Amniotic stem cell (primary cell): Measurements from ENCODE around the gene CLCNKB.
"Not testable (repeated sequence)": the region's sequence is repeated elsewhere in the genome, so short reads cannot be mapped to it uniquely, and the experiment has no call there.

Experiments used
- DNase-seq: peaks from one replicate; lab custom pipeline; 2025; lab: John Stamatoyannopoulos, UW

CLCNKB gene

DNA sequence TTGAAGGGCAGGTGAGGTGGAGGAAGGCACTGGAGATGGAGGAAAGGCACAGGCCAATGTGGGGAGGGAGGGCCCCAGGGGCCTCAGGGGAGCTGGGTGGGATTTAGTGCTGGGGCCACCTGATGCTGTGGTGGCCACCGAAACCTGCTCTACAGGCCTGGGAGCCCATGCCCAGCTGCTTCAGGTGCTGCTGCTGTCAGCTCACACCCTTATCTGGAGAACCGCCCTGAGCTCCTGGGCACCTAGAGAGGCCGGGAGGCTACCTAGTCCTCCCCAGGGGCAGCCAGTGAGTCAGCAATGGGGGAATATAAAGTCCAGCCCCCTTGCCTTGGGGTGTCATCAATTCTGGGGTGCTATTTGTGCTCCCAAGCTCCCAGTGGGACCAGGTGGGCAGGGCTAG, 17.7 kb downstream of the CLCNKB start:
- DNase-seq = no peak

DNA sequence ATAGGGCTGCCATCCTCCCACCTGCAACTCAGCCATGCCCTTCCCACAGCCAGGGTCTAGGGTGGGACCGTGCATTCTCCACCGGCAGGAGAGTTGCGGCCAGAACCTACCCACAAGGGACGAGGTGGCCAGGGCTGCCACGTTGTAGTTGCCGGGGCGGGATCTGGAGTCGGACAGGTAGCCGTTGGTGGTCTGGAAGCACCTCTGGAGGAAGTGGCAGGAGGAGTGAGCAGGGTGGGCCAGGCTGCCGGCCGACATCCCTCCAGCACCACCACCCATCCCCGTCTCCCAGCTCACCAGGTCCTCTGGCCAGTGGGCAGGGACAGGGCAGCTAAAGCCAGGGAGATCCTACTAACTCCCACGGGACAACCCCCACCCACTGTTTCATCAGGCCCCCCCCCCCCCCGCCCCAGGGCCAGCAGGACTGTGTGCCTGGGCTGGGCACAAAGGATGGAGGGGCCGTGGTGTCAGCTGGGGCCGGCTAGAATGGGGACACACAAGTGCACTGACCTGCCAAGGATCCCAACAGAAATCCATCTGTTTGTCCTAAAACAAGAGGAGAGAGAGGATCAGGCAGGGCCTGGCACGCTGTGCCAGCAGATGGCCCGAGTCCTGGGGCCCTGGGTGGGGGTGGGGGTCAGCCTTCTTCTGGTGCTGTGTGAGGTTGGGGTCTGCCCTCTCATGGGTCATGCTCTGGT, 18.6 kb downstream of the CLCNKB start:
- not testable (repeated sequence) for DNase-seq

DNA sequence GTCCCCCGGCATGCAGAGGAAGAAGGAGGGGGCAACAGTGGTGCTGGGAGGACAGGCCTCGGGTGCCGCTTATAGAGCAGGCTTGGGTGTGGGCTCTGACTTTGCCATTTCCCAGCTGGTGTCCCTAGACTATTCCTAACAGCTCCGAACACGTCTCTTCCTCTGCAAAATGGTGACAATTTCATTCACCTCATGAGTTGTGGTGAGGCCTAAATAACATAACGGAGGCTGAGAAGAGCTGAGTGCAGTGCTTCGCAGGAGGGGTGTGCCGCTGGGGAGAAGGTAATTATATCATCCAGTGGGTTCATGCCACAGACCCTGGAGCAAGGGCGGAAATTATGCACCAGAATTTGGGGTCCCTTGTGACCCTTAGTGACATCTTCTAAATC, 19.1 kb downstream of the CLCNKB start:
- DNase-seq = not testable (repeated sequence)

DNA sequence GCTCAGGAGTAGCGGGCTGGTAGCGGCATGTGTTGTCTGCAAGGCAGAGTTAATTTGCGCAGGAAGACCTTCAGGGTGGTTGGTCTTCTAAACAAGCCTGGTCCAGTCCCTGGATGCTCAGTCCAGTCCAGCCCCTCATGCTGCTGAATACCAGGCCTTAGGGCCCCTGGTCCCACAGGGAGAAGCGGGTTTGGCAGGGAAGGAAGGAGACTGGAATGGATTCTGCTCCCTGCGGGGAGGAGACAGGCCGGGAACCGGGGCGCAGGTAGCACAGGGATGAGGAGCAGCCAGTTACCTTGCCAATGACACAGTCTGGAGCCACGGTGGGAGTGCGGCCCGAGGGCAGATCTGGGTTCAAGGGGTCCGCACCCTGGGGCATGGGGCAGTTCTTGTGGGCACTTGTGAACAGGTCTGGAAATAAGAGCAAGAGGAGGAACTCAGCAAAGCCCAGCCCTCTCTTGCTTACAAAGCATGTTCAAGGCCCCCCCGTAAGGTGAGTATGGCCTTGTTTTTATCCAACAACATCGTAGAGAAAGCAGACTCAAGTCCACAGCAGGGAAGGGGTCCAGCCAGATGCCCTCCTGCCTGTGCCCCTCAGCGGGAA, 19.7 kb downstream of the CLCNKB start:
- DNase-seq = no peak

DNA sequence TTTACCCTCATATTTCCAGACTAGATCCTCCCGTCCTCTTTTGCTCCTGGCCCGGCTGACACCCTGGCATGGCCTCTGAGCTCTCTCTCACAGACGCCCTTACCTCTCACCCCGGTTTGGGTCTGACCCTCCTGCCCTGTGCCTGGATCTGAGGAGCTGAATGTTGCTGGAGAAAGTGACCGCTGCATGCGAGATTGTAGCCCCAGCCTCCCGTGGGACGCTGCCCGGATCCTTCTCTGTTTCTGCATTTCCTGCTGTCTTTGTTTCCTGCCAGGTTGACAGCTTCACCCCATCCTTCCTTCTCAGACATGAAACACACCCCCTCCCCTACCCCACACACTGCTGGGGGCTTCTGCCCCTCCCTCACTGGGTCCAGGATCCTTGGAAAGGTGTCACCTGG, 20.3 kb downstream of the CLCNKB start:
- no peak for DNase-seq

DNA sequence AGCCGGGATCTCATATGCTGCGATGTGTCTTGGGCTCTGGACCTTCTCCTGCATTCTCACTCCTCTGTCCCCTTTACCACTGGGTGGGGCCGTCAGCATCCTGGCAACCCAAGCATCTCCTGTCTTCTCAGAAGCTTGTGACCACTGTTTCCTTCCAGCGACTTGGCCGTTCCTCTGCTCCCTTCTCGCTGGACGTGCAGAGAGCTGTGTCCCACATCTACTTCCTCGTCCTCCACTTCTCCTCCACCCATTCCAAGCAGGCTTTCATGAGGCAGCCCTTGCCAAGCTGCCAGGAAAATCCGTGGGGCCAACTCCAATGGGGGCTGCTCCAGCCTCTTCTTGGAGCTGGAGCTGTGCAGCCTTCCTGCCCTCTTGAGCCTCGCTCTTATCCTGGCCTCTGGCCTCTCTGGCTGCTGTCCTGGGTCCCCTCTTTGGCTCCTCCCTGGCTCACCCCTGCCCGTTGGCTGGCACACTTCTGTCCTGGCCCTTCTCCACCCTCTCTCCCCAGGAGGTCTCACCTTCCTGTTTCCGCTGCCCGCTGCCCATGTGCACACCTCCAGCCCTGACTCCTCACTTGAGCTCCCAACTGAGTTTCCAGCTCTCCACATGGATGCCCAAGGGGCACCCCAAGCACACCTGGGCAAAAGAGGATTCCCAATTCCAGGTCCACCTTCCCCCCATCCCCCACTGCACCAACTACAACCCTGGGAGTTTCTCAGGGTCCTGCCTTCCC, 21.1 kb downstream of the CLCNKB start:
- no peak for DNase-seq

DNA sequence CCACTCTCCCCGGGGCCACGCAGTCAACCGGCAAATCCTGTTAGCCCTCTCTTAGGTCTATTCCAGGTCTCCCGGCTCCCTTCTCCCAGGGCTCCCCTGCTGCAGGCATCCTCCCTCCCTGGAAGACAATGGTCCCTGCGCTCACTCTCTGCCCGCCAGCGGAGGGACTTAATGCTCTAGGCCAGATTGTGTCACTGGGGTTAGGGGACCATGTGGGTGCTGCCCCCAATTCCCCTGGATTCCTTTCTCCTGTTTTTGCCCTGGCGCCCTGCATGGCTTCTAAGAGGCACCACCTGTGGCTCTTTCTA, 21.6 kb downstream of the CLCNKB start:
- DNase-seq = no peak

DNA sequence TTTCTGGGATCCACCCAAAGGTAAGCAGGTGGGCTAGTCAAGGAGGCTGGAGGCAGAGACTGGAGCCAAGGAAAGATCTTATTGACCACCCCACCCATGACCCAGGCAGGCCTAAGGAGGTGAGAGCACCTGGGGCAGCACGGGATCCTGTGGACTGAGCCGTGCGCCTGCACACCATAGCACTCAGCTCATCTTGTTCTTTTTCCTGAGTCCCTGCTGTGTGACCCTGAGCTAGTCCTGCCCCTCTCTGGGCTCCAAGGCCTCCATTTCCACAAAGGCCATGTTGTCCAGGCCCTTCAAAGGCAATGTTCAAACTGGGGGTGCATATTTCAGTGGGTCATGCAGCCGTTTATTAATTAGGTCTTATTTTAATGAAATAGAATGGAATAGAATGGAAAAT, 22.7 kb downstream of the CLCNKB start:
- no peak for DNase-seq

DNA sequence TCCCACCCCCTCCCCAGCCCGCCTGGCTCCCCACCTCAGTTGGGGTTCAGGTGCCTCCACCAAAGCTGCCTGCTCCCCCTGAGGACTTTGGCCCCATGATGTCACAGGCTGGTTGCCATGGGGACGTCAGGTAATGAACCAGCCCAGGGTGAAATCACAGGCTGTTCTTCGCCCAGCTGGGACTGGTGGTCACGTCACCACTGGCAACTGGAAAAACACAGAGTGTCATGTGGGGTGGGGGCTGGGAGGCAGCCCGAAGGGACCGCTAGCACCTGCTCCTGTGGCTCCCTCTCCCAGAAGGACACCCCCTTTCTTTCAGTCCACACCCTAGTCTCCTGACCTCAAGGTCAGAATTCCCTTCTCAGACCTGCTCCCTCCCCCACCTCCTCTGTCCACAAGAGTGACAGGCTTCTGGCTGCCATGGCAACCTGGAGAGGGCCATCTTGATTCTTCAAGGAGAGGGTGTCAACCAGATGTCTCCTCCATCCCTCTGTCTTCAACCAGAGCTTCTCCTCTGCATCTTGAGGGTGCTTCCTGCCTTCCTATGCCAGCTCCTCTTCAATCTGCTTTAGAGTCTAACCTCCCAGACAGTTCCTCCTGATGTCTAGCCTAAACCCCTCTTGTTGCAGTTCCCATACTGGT, 23.7 kb downstream of the CLCNKB start:
- DNase-seq = no peak

DNA sequence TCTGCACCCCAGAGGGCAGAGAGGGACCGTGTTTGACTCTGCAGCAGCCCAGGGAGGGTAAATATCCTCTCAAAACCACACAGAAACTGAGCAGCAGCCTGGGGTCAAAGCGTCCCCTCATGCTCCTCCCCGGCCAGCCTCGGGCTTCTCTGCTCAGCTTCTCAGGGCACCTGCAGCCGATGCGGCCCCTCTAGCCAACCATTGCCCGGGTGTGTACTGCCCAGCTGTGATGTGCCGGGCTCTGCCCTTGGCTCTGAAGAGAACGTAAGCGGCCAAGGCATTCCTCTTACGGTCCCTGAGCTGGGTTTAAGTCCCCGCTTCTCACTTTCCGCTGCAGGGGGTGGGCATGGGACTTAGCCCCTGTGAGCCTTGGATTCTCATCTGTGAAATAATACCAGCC, 24.4 kb downstream of the CLCNKB start:
- no peak for DNase-seq

DNA sequence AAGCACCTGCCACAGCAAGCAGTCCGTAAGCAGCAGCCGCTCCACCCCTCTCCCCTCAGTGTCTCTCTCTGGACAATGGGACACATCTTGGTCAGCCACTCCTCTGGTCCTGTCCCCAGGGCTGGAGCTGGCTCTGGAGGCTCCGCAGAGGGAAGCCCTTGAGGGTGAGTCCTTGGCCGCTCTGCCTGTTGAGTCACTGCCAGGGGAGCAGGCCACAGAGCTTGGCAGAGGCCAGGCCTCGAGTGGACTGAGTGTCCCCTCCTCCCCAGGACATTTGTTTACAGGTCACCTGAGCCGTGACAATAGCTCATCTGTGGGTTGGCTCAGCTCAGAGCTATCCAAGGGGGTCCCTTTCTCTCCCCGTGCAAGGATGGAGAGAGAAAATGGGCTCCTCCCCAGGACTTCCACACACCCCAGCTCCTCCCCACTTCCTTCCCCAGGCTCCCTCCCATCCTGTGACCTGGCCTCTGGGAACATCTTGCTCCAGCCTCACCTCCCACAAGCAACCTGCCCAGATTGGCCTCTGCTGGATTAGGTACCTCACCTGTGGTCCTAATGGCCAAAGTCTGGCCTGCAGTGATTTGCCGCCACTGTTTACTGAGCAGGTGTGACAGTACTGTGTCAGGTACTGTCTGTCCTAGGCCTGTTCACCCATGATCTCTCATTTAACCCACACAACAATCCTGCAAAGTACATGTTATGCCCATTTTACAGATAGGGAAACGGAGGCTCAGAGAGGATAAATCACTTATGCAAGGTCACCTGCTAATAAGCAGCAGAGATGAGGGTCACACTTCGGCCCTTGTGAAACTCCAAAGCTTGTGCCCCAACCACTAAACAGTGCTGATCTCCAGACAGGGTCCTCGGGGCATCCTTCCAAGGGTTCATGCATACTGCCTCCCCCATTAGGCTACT, 25.0 kb downstream of the CLCNKB start:
- no peak for DNase-seq

DNA sequence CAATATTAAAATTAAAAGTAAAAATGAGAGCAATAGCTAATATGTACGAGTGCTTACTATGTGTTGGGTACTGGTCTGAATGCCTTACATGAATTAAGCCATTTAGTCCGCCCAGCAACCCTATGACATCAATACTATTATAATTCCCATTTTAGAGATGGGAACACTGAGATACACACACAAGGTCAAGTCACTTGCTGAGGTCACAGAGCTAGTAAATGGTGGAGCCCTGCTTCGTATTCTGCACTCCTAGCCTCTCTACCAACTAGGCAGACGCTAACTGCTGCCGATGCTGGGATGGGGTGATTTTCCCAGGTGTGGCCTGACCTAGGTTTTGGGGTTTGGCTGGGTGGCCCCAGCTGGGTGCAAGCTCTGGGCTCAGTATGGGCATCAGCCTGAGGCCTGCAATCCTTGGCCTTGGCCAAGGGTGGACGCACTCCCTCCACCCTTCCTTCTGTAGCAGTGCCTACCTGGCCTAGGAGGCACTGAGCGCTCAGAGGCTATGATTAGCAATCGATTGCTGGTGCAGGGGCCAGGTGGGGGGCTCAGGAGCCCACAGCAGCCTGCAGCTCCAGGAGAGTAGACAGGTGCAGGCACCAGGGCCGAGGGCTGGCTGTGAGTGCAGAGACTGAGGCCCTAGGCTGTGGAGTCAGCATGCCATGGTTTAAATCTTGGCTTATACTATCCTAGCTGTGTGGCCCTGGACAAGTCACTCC, 27.2 kb downstream of the CLCNKB start:
- no peak for DNase-seq

DNA sequence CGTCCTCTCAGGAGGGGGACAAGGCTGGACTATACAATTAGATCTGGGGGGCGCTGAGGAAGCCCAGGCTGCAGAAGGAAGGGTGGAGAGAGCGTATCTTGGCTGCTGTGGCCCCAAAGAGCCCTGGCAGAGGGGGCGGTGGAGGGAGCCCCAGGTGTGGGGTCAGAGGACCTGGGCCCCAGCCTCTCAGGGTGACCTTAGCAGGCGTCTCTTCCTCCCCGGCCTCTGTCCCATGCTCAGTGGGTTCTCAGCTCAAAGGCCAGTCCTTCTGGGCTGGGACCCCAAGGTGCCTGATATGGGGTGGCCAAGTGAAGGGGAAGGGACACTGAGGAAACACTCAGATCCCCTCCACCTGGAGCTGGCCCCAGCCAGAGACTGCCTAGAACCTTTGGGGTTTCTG, 28.0 kb downstream of the CLCNKB start:
- no peak for DNase-seq

DNA sequence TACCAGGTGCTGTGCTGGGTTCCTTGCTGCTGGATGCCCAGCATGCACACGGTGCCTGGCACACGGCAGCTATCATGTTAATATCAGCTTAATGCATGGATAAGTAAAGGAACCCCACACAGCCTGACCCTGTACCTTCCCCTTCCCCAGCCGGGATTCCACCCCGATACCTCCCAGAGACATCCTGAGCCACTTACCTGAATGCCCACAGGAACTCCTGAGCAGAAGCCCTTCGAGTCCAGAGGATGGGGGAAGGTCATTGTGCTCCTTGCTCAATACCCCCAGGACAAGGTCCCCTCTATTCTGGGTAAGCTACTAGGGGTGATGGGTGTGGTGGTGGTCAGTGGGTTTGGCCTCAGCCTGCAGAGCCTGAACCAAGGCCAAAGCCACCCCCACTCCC, 28.5 kb downstream of the CLCNKB start:
- no peak for DNase-seq

DNA sequence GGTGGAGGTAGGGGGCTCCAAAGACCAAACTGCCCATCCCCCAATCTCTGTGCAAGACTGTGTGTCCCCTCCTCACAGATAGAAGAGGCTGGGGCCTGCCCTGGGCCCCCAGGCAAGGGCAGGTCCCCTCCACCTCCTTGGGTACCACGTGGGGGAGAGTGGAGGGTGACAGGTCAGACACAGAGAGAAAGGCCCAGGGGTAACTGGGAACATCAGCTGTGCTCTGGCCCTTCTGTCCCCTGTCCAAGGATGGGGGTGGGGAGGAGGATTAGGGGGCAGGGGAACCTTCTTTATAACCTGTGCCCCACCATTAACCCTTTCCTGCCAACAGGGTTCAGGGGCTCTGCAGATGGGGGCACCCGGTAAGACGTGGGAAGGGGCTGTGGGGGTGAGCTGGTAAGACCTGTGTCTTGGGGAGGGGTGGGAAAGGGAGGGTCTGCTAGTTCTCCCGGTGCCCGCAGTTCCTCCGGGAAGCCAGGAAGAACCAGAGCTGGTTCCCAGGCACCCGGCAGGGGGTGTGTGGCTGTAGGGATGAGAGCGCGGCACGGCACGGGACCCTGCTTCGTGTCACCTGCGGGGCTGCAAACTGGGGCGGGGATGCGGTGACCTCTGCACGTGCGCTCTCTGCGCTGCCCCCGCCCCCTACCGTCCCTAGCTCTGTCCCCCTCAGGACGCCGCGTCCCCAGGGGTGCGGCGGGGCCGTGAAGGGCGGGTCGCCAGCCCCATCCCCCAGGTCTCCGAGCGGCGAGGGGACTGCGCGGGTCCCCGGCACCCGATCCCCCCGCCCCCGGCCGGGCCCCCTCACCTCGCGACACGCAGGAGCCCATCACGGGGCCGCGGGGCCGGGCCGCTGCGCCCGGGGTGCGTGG, 29.3 kb downstream of the CLCNKB start:
- DNase-seq = no peak

DNA sequence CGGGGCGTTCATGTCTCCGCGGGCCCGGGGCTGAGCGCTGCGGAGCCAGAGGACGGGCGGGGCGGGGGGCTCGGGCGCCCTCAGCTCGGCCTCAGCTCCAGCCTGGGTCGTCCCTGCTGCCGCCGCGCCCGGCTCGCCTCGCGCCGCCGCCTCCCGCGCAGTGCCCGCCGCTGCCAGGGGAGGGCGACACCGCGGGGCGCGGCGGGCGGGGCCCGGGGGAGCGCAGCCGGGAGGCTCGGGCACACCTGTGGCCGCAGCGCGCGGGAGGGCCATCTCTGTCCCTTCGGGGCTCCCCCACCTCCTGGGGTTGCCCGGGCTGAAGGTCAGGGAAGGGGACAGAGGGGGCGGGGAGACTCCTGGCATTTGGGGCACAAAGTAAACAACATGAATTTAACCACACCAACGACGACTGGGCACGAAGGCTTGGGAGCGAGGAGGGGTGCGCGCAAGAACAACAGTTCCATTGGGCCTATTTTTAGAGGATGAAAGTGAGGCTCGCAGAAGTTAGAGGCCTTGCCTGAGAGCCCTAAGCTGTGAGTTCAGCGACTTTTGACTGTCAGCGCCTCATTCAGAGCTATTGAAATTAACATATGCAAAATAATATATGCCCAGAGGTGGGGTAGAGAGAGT, 30.0 kb downstream of the CLCNKB start, which contains the start of gene FAM131C:
FAM131C (minus strand) TSS at position 162 of the 630 bp plus-strand sequence. CDS start 209 bp downstream, outside the sequence.
- no peak for DNase-seq

DNA sequence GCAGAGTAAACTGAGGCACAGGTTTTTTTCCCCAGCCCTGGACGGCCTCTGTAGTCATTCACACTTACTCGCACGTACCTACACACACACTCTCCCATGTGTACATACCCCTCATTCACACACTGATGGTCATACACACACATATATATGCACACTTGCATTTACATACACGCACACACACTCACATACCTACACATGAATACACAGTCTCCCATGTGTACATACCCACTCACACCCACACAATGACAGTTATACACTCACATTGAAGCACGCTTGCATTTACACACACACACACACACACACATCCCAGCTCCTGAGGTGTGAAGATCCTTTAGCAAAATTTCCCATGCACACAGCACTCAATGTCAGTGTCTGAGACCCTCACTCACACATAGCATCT, 30.6 kb downstream of the CLCNKB start:
- DNase-seq = no peak

DNA sequence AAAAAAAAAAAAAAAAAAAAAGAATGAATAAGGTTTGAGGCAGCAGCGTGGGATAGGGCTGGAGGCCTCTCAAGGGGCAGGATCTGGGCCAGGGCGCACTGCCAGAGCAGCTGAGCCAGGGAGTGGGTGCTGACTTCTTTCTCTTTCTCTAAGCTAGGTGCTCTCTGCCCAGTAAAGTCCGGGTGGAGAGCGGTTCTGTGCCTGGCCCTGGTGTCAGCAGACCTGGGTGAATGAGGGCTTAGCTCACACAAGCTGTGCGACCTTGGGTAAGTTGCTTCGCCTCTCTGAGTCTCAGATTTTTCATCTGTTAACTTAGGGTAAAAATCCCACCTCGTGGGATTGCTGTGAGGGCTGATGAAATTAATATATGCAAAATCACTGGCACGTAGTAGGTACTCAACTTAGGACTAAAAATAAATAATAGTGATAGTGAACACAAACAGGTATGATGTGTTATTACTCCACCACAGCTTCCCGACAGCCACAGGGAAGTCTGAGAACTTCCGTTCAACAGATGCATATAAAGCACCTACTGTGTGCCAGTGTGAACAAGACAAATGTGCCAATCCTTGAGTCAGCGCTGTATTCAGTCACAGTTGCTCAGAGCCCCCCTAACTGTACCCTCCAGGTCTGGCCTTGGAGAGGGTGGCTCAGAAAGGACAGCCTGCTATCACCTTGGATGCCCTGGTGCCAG, 31.9 kb downstream of the CLCNKB start:
- DNase-seq = no peak
